K562 (cell line): Measurements from ENCODE around the gene ACACB. TPM values are rescaled to one million over a fixed set of nuclear protein-coding genes. Genes with fewer than 3 reads are reported as not detected.

Source experiments
- ATAC-seq: fragments of 200-7000 bp; cut with Tn5 transposase; 3 replicates; pipeline ENCODE4 v1.9.1; 2020; ENCODE audit warnings: moderate library complexity
- BruUV-seq: library from RNA; stranded (reverse); fragments of 400-500 nt; replicated peaks from 2 replicates; lab custom pipeline; 2021; lab: Mats Ljungman, UMichigan
- CTCF ChIA-PET: fragments of 300-600 bp; formaldehyde crosslinking; extraction: SDS; loops from one replicate; lab custom pipeline; 2021; ENCODE audit warnings: low intra/inter-chr PET ratio; lab: Yijun Ruan, JAX
- POLR2A ChIA-PET: fragments of 300-600, 350-650 bp; sonication (Branson Sonifier 250); formaldehyde crosslinking; extraction: SDS; loops from one replicate; lab custom pipeline; 2021; ENCODE audit warnings: antibody characterized with exemption, inconsistent platforms; lab: Yijun Ruan, JAX
- DNase-seq, 4 experiments: peaks; one replicate each; pipeline versions ENCODE4 v3.0.0 to v3.0.0-alpha.2; 2011 to 2018; ENCODE audit warnings: low spot score in 3 of 4, mixed read lengths in 3 of 4; ENCODE audit errors: extremely low read depth in 1 of 4
- FAIRE-seq: peaks from 2 replicates; lab custom pipeline; 2011; peaks lifted over from hg19 to GRCh38; lab: Jason Lieb, UNC
- H2AFZ ChIP-seq: 2 replicates; pipeline ENCODE4 v1.6.0; 2011; ENCODE audit warnings: low read depth, low read length, control low read depth, inconsistent platforms
- H3K27ac ChIP-seq: fragments of 200-600 bp; 3 replicates; pipeline ENCODE4 v1.8.0; 2011; ENCODE audit warnings: low read depth, mild to moderate bottlenecking, control low read depth, inconsistent platforms, low read length, moderate library complexity, mixed read lengths; ENCODE audit errors: extremely low read depth
- H3K27me3 ChIP-seq, 2 experiments: fragments of 300-600 bp in 1 of 2; 2 replicates in 1 of 2; 3 replicates in 1 of 2; pipeline versions ENCODE4 v1.6.0 to v1.8.0; 2011; ENCODE audit warnings: inconsistent platforms in 2 of 2, low read length in 2 of 2, mild to moderate bottlenecking in 1 of 2, mixed read lengths in 1 of 2, moderate library complexity in 1 of 2; ENCODE audit not compliant: control insufficient read depth in 2 of 2, insufficient read depth in 2 of 2
- H3K36me3 ChIP-seq: fragments of 300-600 bp; 3 replicates; pipeline ENCODE4 v1.8.0; 2011; ENCODE audit warnings: mild to moderate bottlenecking, low read length, inconsistent platforms; ENCODE audit not compliant: control insufficient read depth, insufficient read depth
- H3K4me1 ChIP-seq, 2 experiments: fragments of 200-600 bp in 1 of 2; replicated peaks in 1 of 2; 2 replicates in 1 of 2; 3 replicates in 1 of 2; pipeline versions ENCODE4 v1.5.1 to v1.8.0; 2011; ENCODE audit warnings: inconsistent platforms in 2 of 2, low read length in 2 of 2, mild to moderate bottlenecking in 1 of 2, mixed read lengths in 1 of 2, moderate library complexity in 1 of 2; ENCODE audit not compliant: control insufficient read depth in 2 of 2, insufficient read depth in 2 of 2
- H3K4me2 ChIP-seq: 2 replicates; pipeline ENCODE4 v1.6.1; 2011; ENCODE audit warnings: low read length, control low read depth, inconsistent platforms, mixed read lengths; ENCODE audit not compliant: insufficient read depth
- H3K4me3 ChIP-seq: fragments of 200-600 bp; sonication (generic), shearing (Covaris generic); 2 replicates; pipeline ENCODE4 v1.5.1; 2016; ENCODE audit warnings: control low read depth, inconsistent platforms
- H3K79me2 ChIP-seq: fragments of 200-600 bp; 3 replicates; pipeline ENCODE4 v1.8.0; 2011; ENCODE audit warnings: low read length, inconsistent platforms; ENCODE audit not compliant: control insufficient read depth, insufficient read depth
- H3K9ac ChIP-seq, 2 experiments: 2 replicates each; pipeline versions ENCODE4 v1.6.0 to v1.6.1; 2011; ENCODE audit warnings: low read depth in 2 of 2, low read length in 2 of 2, control low read depth in 1 of 2, inconsistent platforms in 1 of 2, mild to moderate bottlenecking in 1 of 2, mixed read lengths in 1 of 2; ENCODE audit not compliant: insufficient read depth in 1 of 2
- H3K9me1 ChIP-seq: one replicate; pipeline ENCODE4 v1.6.0; 2011; ENCODE audit warnings: inconsistent platforms, mild to moderate bottlenecking, low read length, moderate library complexity; ENCODE audit not compliant: control insufficient read depth, insufficient read depth
- H3K9me3 ChIP-seq: replicated peaks from 2 replicates; pipeline ENCODE4 v1.5.1; 2011; ENCODE audit warnings: low read depth, low read length, inconsistent platforms; ENCODE audit not compliant: control insufficient read depth, insufficient read depth
- H4K20me1 ChIP-seq: replicated peaks from 2 replicates; pipeline ENCODE4 v1.6.1; 2011; ENCODE audit warnings: low read length, inconsistent platforms, mixed read lengths; ENCODE audit not compliant: control insufficient read depth, insufficient read depth
- ADNP ChIP-seq: fragments of 200-800 bp; sonication (Bioruptor generic); IDR thresholded peaks from 2 replicates; pipeline ENCODE4 v1.6.1; 2016; ENCODE audit warnings: missing genetic modification characterization, missing compliant biosample characterization
- BCOR ChIP-seq: fragments of 450-650 bp; IDR thresholded peaks from 2 replicates; pipeline ENCODE4 v1.6.1; 2016
- CBX8 ChIP-seq: fragments of 200-600 bp; sonication (generic); IDR thresholded peaks from 2 replicates; pipeline ENCODE4 v1.6.1; 2012; ENCODE audit warnings: borderline replicate concordance, mixed run types, low read depth, mild to moderate bottlenecking, moderate library complexity, mixed read lengths, low read length, control low read depth, inconsistent platforms; ENCODE audit not compliant: poor library complexity, severe bottlenecking; ENCODE audit errors: extremely low read depth
- HDAC2 ChIP-seq: fragments of 450-650 bp; IDR thresholded peaks from 2 replicates; pipeline ENCODE4 v1.6.1; 2016; ENCODE audit warnings: mild to moderate bottlenecking
- RBM15 ChIP-seq: fragments of 200-400 bp; formaldehyde crosslinking; IDR thresholded peaks from 2 replicates; pipeline ENCODE4 v1.6.1; 2018; ENCODE audit warnings: mild to moderate bottlenecking, low read length, moderate library complexity; ENCODE audit not compliant: insufficient read depth
- RBM25 ChIP-seq: fragments of 200-400 bp; formaldehyde crosslinking; IDR thresholded peaks from 2 replicates; pipeline ENCODE4 v1.6.1; 2018; ENCODE audit warnings: low read length, low read depth, moderate library complexity; ENCODE audit not compliant: severe bottlenecking
- WGBS: fragments of 100-300 bp; shearing (Covaris generic); methylation state at CpG from one replicate; pipeline ENCODE4 v1.1.6; 2016; ENCODE audit warnings: low coverage, mixed read lengths; ENCODE audit not compliant: insufficient coverage; ENCODE audit errors: missing lambda C conversion rate; 5-methylcytosine and 5-hydroxymethylcytosine counted together
- in situ Hi-C: fragments of 300-500 bp; cut with MboI; formaldehyde crosslinking; loops from 4 replicates; pipeline ENCODE4 v1.15.0; 2018; ENCODE audit warnings: inconsistent platforms, mixed read lengths
- intact Hi-C: fragments of 100-400 bp; cut with micrococcal nuclease; formaldehyde crosslinking; loops from 2 replicates; pipeline ENCODE4 v1.14.2; 2022
- polyA plus RNA-seq, 8 experiments: library from polyadenylated mRNA; depleted of rRNA in 4 of 8; stranded (reverse) in 5 of 8; unstranded in 3 of 8; fragments of >200 nt; fragmentation: Nextera tagmentation in 2 of 8; fragmentation: Illumina TruSeq in 1 of 8; extraction: Ambion mirVana in 2 of 8; extraction: Trizol in 1 of 8; gene quantifications; 2 replicates each; pipeline versions ENCODE4 v1.2.1 to v1.2.3, GENCODE V29; 2011 to 2014; ENCODE audit warnings: inconsistent platforms in 1 of 8, missing spikeins in 1 of 8
- total RNA-seq, 7 experiments: library from RNA; depleted of rRNA in 6 of 7; stranded (reverse); fragments of >200 nt in 6 of 7; fragmentation: Illumina TruSeq in 2 of 7; extraction: Trizol in 2 of 7; gene quantifications; 2 replicates each; pipeline versions ENCODE4 v1.2.1 to v1.2.3, GENCODE V29; 2011 to 2021; ENCODE audit warnings: low replicate concordance in 1 of 7

Gene ACACB
- total and polyA plus RNA-seq, 9 of the 15 experiments (the other 6 are each of a cell fraction or from before 2014, with no cell fraction given) = 0.10 to 2.5 (median 0.83) TPM

DNA sequence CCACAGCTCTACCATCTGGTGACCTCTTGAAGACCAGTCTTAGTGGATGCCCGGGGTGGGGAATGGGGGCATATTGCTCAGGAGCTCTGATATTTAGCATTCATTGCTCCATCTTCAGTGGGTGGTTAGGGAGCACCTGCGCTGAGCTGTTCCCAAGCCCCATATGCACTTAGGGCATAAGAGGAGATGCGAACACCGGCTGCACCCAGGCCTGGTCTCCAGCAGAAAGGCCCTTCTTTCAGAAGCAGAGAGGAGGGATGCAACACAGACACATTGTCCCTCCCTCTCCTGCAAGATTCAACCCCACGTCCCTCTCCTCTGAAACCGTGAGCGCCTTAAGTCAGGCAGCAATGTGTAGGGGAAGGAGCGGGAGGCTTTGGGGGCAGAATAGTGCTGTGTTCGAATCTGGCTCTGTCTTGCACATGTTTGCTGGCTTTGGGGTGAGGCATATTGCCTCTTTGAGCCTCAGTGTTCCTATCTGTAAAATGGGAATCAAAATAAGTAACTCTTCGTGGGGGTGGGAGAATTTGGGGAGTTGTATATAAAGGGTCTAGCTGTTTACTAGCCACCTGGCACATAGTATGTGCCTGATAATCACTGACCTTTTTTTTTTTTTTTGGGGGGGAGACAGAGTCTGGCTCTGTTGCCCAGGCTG lies 105.0 kb downstream of the ACACB start:
- no peak for FAIRE-seq
- TF ChIP-seq RBM15 (no peak), HDAC2 (0 out of 2 replicates have a peak, but pooled peaks have one; percentile 29), BCOR (peak; percentile 38; the same call in 1 of the 2 replicates), ADNP (tag) (0 out of 2 replicates have a peak, but pooled peaks have one; percentile 30), CBX8 (no peak), RBM25 (peak; percentile 57)
- no peaks in the 10 kb centered on the region for H3K9me3 ChIP-seq
- no peak overlapping the region for H3K9ac ChIP-seq
- H4K20me1 ChIP-seq = no peaks in the 10 kb centered on the region; the same call in 1 of the 2 replicates
- H3K36me3 ChIP-seq = no peaks in the 10 kb centered on the region
- POLR2A ChIA-PET = interaction anchor here (0.6 to 0.9 kb wide), 2 partner anchors 24 to 42 kb away, joined by 3 to 4 read pairs; no protein-coding TSS in a partner anchor
- no peak for DNase-seq
- no peak overlapping the region for H3K27ac ChIP-seq
- H3K79me2 ChIP-seq = no peaks in the 10 kb centered on the region
- no peak overlapping the region for H3K4me3 ChIP-seq
- H2AFZ ChIP-seq = no peak overlapping the region
- intact Hi-C loops (no loop called here), in situ Hi-C loops (no loop called here)
- no peak overlapping the region for H3K4me2 ChIP-seq
- no TSS peak for BruUV-seq
- H3K4me1 ChIP-seq = peaks cover 0 to 6% of the 10 kb centered on the region in 2 experiments; a peak in 1 of 5 replicates
- H3K27me3 ChIP-seq = peaks cover 9 to 43% of the 10 kb centered on the region in 2 experiments
- no peak for ATAC-seq
- WGBS = 19% methylated on average over 10 of the region's 10 CpGs
- CTCF ChIA-PET = no interaction called here
- H3K9me1 ChIP-seq = no peaks in the 10 kb centered on the region
